Epithelial cell of esophagus (primary cell): ENCODE results near the gene TSPY10.
"Not testable (repeated sequence)": the region's sequence is repeated elsewhere in the genome, so short reads cannot be mapped to it uniquely, and the experiment has no call there.

Experiments used
- DNase-seq: peaks from one replicate; pipeline ENCODE4 v3.0.0; 2010; ENCODE audit warnings: low read depth
- H3K4me3 ChIP-seq: 2 replicates; pipeline ENCODE4 v1.5.1; 2011; ENCODE audit warnings: mild to moderate bottlenecking, low read length, control low read depth

The TSPY10 gene, protein sequence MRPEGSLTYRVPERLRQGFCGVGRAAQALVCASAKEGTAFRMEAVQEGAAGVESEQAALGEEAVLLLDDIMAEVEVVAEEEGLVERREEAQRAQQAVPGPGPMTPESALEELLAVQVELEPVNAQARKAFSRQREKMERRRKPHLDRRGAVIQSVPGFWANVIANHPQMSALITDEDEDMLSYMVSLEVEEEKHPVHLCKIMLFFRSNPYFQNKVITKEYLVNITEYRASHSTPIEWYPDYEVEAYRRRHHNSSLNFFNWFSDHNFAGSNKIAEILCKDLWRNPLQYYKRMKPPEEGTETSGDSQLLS

DNA sequence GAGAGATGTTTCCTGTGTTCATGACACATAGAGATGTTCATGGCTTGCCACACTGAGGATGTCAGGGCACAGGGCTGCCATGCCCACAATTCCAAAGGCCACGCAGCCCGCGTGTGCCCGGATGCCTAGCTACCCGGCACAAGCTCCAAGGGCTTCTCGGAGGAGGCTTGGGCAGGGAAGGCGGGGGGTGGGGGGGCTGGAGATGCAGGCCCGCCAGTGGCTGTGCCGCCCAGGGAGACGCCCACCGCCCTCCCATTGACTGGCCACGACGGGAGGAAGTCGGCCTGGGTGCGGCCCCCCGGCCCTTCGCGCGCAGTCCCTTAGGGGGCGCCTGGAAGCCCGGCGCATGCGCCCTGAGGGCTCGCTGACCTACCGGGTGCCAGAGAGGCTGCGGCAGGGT lies at the start of gene TSPY10:
Gene TSPY10, plus strand, starts transcription at position 301 of the 400 bp plus-strand sequence. Its CDS starts 46 bp downstream, at position 347.
- not testable (repeated sequence) for DNase-seq, H3K4me3 ChIP-seq

GRCh38 chrY:9486967-9487366 lies 40.7 kb upstream of the TSPY10 start, which contains the start of gene TSPY9:
TSS of gene TSPY9 (plus strand) at chrY:9487267. CDS start at chrY:9487313, 46 bp downstream.
- H3K4me3 ChIP-seq, DNase-seq: not testable (repeated sequence)

- DNase-seq, H3K4me3 ChIP-seq: not testable (repeated sequence)
Observed at GRCh38 chrY:9504396-9504795, 23.3 kb upstream of the TSPY10 start.

DNA sequence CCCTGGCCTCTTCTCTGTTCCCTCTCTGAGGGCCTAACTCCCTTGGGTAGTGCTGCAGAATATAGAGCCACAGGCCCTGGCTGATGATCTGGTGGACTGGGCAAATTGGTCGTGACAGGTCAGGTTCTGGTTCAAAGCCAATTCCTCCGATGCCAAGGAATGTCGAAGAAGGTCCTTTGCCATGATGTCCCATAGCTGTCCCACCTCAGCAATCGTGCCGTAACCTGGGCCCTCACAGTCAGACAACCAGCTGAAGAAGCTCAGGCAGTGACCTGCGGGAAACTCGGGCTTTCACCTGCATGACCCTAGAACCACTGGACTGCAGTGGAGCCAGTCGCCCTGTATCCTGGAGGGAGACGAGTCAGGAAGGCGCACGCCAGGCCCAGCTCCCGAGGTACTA lies 11.4 kb upstream of the TSPY10 start:
- DNase-seq: not testable (repeated sequence)

More for the DNA sequence above, 11.4 kb upstream of the TSPY10 start:
- not testable (repeated sequence) for H3K4me3 ChIP-seq
